ENCODE results near the gene VASP. TPM values are rescaled to one million over a fixed set of nuclear protein-coding genes. Genes with fewer than 3 reads are reported as not detected.

The VASP gene
- total and polyA plus RNA-seq, 11 donors = 31.2 to 106 (median 49.5) TPM

DNA sequence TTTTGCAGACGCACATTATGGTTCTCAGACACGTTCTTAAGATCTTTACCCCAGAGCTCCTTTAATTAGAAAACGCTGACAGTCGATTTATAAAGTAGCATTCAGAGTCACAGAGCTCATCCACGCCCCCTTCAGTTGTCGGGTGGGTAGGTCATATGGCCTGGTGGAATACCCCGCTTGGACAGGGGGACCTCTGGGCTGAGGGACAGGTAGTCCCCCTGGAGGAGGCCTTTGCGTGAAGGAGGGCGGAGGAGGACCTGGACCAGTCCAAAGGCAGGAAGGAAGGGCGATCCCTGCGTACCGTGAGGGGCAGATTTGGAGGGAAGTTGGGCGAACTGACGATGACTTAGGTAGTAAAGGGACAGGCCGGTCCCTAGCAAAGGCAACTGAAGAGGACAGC is 20.5 kb downstream of the VASP start:
- no peak overlapping the region for H3K4me3 ChIP-seq
- no peak for TF ChIP-seq POLR2A (IDR thresholded peaks at IDR 0.05)
- TF ChIP-seq, protein P1, sequence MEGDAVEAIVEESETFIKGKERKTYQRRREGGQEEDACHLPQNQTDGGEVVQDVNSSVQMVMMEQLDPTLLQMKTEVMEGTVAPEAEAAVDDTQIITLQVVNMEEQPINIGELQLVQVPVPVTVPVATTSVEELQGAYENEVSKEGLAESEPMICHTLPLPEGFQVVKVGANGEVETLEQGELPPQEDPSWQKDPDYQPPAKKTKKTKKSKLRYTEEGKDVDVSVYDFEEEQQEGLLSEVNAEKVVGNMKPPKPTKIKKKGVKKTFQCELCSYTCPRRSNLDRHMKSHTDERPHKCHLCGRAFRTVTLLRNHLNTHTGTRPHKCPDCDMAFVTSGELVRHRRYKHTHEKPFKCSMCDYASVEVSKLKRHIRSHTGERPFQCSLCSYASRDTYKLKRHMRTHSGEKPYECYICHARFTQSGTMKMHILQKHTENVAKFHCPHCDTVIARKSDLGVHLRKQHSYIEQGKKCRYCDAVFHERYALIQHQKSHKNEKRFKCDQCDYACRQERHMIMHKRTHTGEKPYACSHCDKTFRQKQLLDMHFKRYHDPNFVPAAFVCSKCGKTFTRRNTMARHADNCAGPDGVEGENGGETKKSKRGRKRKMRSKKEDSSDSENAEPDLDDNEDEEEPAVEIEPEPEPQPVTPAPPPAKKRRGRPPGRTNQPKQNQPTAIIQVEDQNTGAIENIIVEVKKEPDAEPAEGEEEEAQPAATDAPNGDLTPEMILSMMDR (IDR thresholded peaks at IDR 0.05) = no peak
- DNase-seq (peak in 1 of 5 donors; percentile 24), ATAC-seq (no peak)
- H3K4me1 ChIP-seq = peaks cover 6 to 38% (median 17%) of the 10 kb centered on the region in 12 donors
- peaks cover 0 to 7% (median 0%) of the 10 kb centered on the region in 12 donors for H3K9me3 ChIP-seq
- peak overlapping the region in 1 of 12 donors; percentile 12 for H3K27ac ChIP-seq
- peaks cover 0 to 51% (median 35%) of the 10 kb centered on the region in 9 donors for H3K36me3 ChIP-seq
- peaks cover 0 to 6% (median 0%) of the 10 kb centered on the region in 9 donors for H3K27me3 ChIP-seq
- 65 to 73% (median 69%) methylated on average over 15 of the region's 15 CpGs for WGBS, 4 donors
- intact Hi-C loops (cut with DNase I) = loop anchor here in 5 of 10 donors (5.0 to 10.0 kb wide), 4 partner anchors 35 to 115 kb away; no protein-coding TSS in a partner anchor

DNA sequence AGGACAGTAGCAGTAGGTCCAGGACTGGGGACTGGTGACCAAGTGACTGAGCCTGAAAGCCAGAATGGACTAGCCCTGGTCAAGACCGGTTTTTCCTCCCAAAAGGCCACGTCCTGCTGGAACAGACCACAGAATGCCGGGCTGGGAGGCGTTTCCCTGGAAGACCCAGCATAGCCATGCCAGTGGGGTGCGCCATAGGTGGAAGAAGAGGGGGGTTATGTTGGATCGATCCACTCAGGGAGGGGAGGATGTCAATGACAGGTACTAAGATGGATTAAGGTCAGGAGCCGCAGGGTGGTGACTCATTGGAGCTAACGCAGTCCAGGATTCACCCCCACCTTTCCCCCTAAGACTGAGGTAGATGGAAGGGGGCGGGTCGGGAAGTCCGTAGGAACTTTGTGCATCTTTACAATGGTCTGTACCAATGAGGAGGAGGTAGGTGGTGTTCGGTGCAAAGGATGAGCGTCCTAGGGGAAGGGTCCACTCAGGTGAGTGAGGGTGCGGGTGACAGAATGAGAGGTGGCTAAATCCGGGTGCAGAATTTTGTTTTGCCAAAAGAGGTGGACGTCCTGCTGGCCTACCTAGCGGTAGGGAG is 21.0 kb downstream of the VASP start:
- Histone ChIP-seq H3K36me3 (peaks cover 0 to 46% (median 33%) of the 10 kb centered on the region in 9 donors), H3K4me1 (peaks cover 6 to 34% (median 17%) of the 10 kb centered on the region in 12 donors), H3K27ac (peak overlapping the region in 1 of 12 donors; percentile 12), H3K9me3 (peaks cover 0 to 7% (median 0%) of the 10 kb centered on the region in 12 donors), H3K4me3 (peak overlapping the region in 1 of 12 donors; percentile 34), H3K27me3 (peaks cover 0 to 6% (median 0%) of the 10 kb centered on the region in 9 donors)
- WGBS, 4 donors = 32 to 49% (median 42%) methylated on average over 14 to 17 of the region's 17 CpGs
- DNase-seq (peak in 1 of 5 donors; percentile 27), ATAC-seq (peak in 1 of 4 donors; percentile 1)
- no peak for TF ChIP-seq POLR2A (IDR thresholded peaks at IDR 0.05)
- TF ChIP-seq, protein P1 (IDR thresholded peaks at IDR 0.05) = no peak
- intact Hi-C loops (cut with DNase I) = loop anchor here in 5 of 10 donors (5.0 to 10.0 kb wide), 4 partner anchors 34 to 114 kb away; no protein-coding TSS in a partner anchor

DNA sequence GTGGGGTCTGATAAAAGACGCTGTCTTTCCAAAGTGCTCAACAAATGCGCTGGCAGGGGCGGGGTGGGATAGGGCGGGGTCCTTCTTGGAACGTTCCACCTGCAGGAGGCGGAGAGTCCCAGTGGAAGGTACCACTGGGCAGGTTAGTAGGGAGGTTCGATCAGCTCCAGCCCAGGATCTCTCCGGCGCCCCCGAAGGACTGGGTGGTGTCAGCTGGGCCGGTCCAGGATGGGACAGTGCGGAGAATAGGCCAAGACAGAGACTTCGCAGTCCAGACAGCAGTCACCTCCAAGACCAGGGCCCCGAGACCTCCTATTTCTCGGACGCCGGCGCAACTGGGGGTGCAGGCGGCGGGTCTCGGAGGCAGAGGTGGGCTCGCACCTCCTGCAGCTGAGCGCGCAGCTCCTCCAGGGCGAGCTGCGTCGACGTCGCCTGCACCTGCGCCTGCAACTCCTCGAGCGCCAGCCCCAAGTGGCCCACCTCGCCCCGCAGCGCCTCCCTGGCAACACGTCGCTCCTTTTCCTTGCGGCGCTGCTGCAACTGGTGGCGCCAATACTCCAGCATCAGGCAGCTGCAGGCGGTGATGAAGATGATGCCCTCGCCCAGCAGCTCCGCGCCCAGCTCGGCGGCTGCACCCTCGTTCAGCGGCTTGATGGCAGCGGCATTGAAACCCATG is 21.6 kb downstream of the VASP start:
- peaks cover 0 to 7% (median 0%) of the 10 kb centered on the region in 12 donors for H3K9me3 ChIP-seq
- peaks cover 0 to 6% (median 0%) of the 10 kb centered on the region in 9 donors for H3K27me3 ChIP-seq
- no peak overlapping the region for H3K27ac ChIP-seq
- peak overlapping the region in 10 of 12 donors; percentile 9 to 36 (median 26) for H3K4me3 ChIP-seq
- DNase-seq (peak in 2 of 5 donors; percentile 30 to 43), ATAC-seq (peak in 3 of 4 donors; percentile 12 to 49 (median 28))
- intact Hi-C loops (cut with DNase I) = loop anchor here in 5 of 10 donors (5.0 to 10.0 kb wide), 4 partner anchors 33 to 113 kb away; no protein-coding TSS in a partner anchor
- peaks cover 0 to 40% (median 32%) of the 10 kb centered on the region in 9 donors for H3K36me3 ChIP-seq
- 8 to 17% (median 10%) methylated on average over 8 to 49 of the region's 49 CpGs for WGBS, 4 donors
- TF ChIP-seq, protein P1 (IDR thresholded peaks at IDR 0.05) = no peak
- TF ChIP-seq POLR2A (IDR thresholded peaks at IDR 0.05) = no peak
- H3K4me1 ChIP-seq = peaks cover 6 to 33% (median 17%) of the 10 kb centered on the region in 12 donors

DNA sequence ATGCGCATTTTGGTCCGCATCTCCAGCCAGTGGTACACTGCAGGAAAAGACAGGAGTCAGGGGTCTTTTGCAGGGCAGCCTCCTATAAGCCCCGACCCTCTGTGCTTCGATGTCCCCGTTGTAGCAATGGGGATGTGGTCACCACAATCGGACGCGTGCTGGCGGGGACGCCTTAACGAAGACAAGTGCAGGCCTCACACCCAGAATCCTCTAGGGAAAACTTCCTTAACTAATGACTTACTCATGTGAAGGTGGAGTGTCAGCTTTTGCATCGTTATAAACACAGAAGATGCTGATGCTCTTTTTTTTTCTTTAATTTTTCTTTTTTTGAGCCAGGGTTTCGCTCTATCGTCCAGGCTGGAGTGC is 22.1 kb downstream of the VASP start:
- TF ChIP-seq, protein P1 (IDR thresholded peaks at IDR 0.05) = no peak
- no peak for TF ChIP-seq POLR2A (IDR thresholded peaks at IDR 0.05)
- Histone ChIP-seq H3K4me3 (peak overlapping the region in 4 of 12 donors; percentile 21 to 36 (median 29)), H3K36me3 (peaks cover 0 to 35% (median 27%) of the 10 kb centered on the region in 9 donors), H3K27ac (no peak overlapping the region), H3K4me1 (peaks cover 6 to 29% (median 17%) of the 10 kb centered on the region in 12 donors), H3K9me3 (peaks cover 0 to 7% (median 0%) of the 10 kb centered on the region in 12 donors), H3K27me3 (peaks cover 0 to 6% (median 0%) of the 10 kb centered on the region in 9 donors)
- DNase-seq (no peak), ATAC-seq (no peak)
- intact Hi-C loops (cut with DNase I) = loop anchor here in 5 of 10 donors (5.0 to 10.0 kb wide), 4 partner anchors 33 to 113 kb away; no protein-coding TSS in a partner anchor
- WGBS, 4 donors = 30 to 37% (median 32%) methylated on average over 12 to 14 of the region's 14 CpGs

Data from heart left ventricle (tissue), 16 donors.